Measurements from ENCODE around the gene GSC.

DNA sequence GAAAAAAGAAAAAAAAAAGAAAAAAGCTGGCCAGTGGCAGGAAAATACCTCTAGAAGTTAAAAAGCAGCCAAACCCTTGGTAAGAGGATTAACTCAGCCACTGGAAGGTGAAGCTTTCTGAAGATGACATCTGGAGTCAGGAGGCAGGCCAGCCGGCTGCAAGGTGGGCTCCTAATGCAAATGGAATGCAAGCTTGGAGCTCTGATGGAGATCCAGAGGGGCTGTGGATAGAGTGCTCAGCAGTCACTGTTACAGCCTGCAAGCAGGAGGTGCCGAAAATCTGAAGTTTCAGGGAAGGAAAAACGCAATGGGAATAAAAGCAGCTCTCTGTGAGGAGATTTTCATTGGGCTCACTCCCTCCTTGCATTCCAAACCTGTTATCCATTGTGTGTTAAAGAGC, 41.0 kb downstream of the GSC start:
- TF ChIP-seq, protein P1, sequence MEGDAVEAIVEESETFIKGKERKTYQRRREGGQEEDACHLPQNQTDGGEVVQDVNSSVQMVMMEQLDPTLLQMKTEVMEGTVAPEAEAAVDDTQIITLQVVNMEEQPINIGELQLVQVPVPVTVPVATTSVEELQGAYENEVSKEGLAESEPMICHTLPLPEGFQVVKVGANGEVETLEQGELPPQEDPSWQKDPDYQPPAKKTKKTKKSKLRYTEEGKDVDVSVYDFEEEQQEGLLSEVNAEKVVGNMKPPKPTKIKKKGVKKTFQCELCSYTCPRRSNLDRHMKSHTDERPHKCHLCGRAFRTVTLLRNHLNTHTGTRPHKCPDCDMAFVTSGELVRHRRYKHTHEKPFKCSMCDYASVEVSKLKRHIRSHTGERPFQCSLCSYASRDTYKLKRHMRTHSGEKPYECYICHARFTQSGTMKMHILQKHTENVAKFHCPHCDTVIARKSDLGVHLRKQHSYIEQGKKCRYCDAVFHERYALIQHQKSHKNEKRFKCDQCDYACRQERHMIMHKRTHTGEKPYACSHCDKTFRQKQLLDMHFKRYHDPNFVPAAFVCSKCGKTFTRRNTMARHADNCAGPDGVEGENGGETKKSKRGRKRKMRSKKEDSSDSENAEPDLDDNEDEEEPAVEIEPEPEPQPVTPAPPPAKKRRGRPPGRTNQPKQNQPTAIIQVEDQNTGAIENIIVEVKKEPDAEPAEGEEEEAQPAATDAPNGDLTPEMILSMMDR (IDR thresholded peaks at IDR 0.05), result no peak
- no peak for TF ChIP-seq POLR2A (IDR thresholded peaks at IDR 0.05)

Measured in uterus (tissue), 2 donors.